Fibroblast of the aortic adventitia (primary cell): Measurements from ENCODE around the gene KATNAL1. TPM values are rescaled to one million over a fixed set of nuclear protein-coding genes. Genes with fewer than 3 reads are reported as not detected.
"Not testable (repeated sequence)": the region's sequence is repeated elsewhere in the genome, so short reads cannot be mapped to it uniquely, and the experiment has no call there.

Source experiments
- DNase-seq: peaks from one replicate; pipeline ENCODE4 v3.0.0-alpha.2; 2010; ENCODE audit warnings: low read depth
- H3K4me3 ChIP-seq: 2 replicates; pipeline ENCODE4 v1.5.1; 2011; ENCODE audit warnings: low read depth, mild to moderate bottlenecking, control low read depth, low read length, moderate library complexity
- total RNA-seq: library from RNA; depleted of rRNA; stranded (reverse); fragments of >200 nt; gene quantifications from 2 replicates; pipeline ENCODE4 v1.2.3, GENCODE V29; 2012; ENCODE audit warnings: low replicate concordance
- TF ChIP-seq, protein P1 (sequence below): IDR thresholded peaks from 2 replicates; pipeline ENCODE4 v1.5.1; 2011; ENCODE audit warnings: mild to moderate bottlenecking, low read length, control low read depth, inconsistent platforms; ENCODE audit not compliant: insufficient read depth

KATNAL1 gene
- total RNA-seq, 1 donor, result 38.7 TPM

DNA sequence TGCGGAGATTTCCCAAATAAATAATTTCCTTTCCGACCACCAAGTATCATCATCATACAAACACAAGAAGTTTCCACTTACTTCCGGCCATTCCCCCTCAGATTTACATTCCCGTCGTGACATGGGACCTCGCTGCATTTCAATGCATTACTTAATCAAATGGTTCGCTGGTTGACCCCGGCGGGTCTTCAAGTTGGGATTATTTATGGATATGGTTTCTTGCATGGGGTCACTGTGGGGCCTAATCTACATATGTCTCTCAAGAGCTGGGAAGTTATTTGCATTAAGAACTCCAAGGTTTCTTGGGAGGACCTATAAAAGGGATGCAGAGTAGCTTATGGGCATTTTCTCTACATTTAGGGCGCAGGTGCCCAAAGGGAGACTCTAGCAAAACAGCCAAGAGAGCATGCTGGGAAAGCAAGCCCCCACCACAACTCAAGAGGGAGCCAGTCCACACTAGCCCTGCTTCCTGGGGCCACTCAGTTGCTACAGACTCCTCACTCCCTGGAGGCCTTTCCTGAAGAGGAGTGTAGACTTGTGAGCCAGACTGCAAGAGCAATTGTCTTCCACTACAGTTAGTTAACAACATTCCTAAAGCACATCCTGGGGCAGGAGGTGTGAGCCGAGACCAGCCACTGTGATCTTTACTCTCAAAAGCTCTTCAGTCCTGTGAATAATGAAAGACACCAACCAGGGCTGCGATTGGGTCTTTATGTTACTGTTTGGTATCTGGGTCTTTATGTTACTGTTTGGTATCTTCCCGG lies 125.3 kb downstream of the KATNAL1 start:
- no peak for DNase-seq
- no peak overlapping the region for H3K4me3 ChIP-seq
- TF ChIP-seq, protein P1, sequence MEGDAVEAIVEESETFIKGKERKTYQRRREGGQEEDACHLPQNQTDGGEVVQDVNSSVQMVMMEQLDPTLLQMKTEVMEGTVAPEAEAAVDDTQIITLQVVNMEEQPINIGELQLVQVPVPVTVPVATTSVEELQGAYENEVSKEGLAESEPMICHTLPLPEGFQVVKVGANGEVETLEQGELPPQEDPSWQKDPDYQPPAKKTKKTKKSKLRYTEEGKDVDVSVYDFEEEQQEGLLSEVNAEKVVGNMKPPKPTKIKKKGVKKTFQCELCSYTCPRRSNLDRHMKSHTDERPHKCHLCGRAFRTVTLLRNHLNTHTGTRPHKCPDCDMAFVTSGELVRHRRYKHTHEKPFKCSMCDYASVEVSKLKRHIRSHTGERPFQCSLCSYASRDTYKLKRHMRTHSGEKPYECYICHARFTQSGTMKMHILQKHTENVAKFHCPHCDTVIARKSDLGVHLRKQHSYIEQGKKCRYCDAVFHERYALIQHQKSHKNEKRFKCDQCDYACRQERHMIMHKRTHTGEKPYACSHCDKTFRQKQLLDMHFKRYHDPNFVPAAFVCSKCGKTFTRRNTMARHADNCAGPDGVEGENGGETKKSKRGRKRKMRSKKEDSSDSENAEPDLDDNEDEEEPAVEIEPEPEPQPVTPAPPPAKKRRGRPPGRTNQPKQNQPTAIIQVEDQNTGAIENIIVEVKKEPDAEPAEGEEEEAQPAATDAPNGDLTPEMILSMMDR, result no peak

DNA sequence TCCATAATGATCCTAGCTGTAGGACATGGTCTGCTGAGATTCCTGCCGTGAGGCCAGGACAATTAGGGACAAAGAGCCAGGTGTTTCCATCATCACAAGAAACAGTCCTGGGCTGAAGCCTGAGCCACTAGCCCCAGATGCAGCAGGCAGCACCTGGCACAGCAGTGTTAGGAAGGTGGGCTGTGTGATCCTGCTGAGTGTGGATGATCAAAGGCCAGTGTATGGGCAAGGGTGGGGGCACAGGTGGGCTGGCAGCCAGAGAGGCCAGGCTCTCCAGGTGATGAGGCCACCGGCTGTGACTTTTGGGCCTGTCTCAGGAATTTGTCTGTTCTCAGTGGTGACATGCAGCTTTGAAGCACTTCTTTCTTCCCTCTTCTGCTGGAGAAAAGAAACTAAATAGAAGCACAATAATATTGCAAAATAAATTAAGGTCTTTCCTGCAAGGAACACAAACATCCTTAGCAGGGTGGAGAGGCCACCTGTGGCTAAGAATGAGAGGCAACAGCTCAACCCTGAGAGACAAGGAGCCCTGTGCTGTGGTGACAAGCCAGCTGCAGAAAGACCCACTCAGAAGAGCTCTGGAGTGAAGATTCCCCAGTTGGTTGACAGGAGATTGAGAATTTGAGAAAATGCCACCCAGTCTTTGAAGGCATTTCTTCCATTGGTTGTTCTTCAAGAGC lies 127.6 kb downstream of the KATNAL1 start:
- no peak overlapping the region for H3K4me3 ChIP-seq
- TF ChIP-seq, protein P1, result no peak
- no peak for DNase-seq

DNA sequence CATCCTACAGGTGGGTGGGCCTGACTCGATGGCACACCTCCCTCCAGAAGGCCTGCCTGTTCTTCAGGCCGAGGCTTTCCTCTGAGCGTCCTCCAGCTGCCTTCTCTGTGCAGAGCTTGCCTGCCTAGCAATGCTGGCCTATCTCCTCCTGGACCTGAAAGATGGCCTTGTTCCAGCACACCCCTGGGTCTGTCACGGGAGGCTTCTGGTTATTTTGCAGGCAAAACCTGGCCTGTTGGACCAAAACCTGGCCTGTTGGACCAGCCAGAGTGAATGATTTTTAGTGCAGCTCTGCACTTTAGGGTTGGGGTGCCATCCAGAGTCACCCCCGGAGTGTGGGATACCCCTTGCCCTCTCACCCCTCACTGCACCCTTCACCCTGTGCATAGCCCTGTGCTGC lies 128.4 kb downstream of the KATNAL1 start:
- no peak for DNase-seq
- H3K4me3 ChIP-seq, result no peak overlapping the region

DNA sequence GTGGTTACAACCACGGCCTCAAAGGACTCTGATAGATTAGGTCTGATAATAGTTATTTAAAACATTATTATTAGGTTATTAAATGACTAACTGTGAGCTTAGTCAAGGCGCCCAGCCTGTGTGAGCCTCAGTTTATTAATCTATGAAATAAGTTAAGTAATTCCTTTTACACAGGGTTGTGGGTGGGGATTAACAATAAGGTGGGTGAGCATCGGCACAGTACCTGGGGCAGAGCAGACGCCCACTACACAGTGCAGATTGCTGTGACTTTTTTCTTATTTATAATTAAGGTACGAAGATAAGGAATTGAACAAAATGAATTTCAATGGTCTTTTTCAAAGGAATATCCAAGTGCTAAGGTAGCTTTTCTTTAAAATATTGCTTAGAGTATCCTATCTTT lies 132.2 kb downstream of the KATNAL1 start:
- H3K4me3 ChIP-seq, result no peak overlapping the region
- TF ChIP-seq, protein P1, result no peak
- no peak for DNase-seq

More for the DNA sequence above, 128.4 kb downstream of the KATNAL1 start:
- TF ChIP-seq, protein P1, result no peak

DNA sequence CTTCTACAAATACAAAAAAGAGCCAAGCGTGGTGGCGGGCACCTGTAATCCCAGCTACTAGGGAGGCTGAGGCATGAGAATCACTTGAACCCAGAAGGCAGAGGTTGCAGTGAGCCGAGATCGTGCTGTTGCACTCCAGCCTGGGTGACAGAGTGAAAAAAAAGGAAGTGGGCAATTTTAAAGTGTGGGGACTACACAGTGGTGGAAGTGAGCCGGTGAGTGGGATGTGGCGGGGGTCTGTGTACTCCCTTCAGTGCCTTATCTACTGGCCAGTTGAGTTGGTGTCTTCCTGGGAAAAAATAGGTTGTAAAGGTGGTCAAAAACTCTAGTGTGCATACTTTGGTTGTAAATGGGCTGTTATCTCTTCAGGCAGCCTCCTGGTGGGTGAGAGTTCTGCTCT lies 133.1 kb downstream of the KATNAL1 start:
- H3K4me3 ChIP-seq, DNase-seq: not testable (repeated sequence)

DNA sequence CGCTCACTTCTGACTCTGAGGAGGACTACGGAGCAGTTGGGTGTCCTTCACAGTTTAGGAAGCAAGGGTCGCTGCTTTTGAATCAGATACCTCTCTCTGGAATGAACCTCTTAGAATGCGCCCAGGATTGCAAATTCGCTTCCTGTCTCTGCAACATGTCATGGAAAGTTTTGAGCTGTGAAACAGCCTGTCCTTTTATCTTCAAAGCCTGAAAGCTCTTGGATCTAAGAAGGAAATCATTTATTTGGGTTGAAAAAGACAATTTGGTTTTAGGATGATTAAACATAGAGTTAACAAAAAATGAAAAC lies 134.1 kb downstream of the KATNAL1 start:
- TF ChIP-seq, protein P1, result no peak
- no peak for DNase-seq
- no peak overlapping the region for H3K4me3 ChIP-seq

DNA sequence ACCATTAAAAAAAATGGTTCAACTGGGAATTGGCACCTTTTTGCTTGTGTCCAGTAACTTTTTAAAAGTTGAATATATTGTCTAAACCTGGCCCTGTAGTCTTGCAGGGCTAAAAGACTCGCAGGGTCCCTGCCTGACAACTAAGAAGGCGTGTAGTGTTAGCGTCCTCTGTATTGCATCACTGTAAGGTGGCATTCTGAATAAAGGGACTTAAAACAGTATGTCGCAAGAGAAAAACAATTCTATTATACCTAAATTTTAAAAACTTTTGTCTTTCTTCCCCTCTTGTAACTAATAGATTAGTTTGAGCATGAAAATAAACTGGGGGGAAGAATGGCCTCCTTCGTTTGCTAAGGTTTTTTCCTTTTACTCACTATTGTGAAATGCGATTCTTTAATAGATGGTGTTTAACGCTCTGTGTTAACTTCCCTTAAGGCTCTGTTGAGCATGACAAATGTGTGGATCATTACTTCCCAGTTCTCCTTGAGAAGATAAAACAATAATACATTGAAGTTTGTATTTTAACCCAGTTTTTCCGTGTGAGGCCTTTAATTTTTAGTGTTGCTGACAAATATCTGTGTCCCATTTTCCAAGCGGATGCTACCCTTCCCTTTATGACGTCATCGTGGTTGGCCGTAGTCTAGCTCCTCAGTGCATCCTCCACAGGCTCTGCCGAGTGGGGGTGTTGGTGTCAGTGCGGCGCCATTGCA lies 134.6 kb downstream of the KATNAL1 start:
- TF ChIP-seq, protein P1, result no peak
- H3K4me3 ChIP-seq, result no peak overlapping the region
- no peak for DNase-seq
